PFSK-1 (cell line): ENCODE results near the gene TMEM181.

Experiments
- POLR2AphosphoS5 ChIP-seq: IDR thresholded peaks from 2 replicates; pipeline ENCODE4 v1.6.1; 2012; ENCODE audit warnings: low read depth, mild to moderate bottlenecking, control low read depth, low read length, moderate library complexity
- SIN3A ChIP-seq: IDR thresholded peaks from 2 replicates; pipeline ENCODE4 v1.6.1; 2012; ENCODE audit warnings: mild to moderate bottlenecking, low read length, moderate library complexity, borderline replicate concordance; ENCODE audit not compliant: insufficient read depth
- TAF1 ChIP-seq: IDR thresholded peaks from 2 replicates; pipeline ENCODE4 v1.6.1; 2012; ENCODE audit warnings: low read length, control low read depth, borderline replicate concordance; ENCODE audit not compliant: insufficient read depth
- TF ChIP-seq, protein P1 (sequence below), 2 experiments: IDR thresholded peaks; 2 replicates each; pipeline versions ENCODE4 v1.6.1 to v1.8.0; 2011 to 2012; ENCODE audit warnings: low read depth in 2 of 2, low read length in 2 of 2, control low read depth in 1 of 2, inconsistent platforms in 1 of 2, mild to moderate bottlenecking in 1 of 2, moderate library complexity in 1 of 2; ENCODE audit not compliant: insufficient read depth in 1 of 2

DNA sequence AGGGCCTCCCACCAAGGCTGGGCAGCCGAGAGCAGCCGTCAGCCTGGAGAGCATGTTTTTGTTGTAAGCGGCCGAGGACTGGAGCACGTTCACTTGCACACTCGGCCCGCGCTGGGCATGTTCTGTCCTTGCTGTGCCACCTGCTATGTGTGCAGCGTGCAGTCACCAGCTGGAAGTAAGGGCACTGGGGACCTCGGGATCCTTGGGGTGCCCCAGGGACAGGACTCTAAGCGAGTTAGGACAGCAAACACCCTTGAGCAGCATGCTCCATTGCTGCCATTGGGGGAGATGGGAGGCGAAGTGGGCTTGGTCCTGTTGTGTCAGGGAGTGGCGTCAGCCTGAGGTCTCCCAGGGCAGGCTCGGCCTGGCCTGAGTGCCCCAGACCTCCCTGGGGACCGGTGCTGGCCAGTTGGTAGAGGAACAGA lies 66.0 kb downstream of the TMEM181 start:
- no peak for TF ChIP-seq POLR2AphosphoS5
- TF ChIP-seq TAF1 = no peak
- TF ChIP-seq, protein P1, sequence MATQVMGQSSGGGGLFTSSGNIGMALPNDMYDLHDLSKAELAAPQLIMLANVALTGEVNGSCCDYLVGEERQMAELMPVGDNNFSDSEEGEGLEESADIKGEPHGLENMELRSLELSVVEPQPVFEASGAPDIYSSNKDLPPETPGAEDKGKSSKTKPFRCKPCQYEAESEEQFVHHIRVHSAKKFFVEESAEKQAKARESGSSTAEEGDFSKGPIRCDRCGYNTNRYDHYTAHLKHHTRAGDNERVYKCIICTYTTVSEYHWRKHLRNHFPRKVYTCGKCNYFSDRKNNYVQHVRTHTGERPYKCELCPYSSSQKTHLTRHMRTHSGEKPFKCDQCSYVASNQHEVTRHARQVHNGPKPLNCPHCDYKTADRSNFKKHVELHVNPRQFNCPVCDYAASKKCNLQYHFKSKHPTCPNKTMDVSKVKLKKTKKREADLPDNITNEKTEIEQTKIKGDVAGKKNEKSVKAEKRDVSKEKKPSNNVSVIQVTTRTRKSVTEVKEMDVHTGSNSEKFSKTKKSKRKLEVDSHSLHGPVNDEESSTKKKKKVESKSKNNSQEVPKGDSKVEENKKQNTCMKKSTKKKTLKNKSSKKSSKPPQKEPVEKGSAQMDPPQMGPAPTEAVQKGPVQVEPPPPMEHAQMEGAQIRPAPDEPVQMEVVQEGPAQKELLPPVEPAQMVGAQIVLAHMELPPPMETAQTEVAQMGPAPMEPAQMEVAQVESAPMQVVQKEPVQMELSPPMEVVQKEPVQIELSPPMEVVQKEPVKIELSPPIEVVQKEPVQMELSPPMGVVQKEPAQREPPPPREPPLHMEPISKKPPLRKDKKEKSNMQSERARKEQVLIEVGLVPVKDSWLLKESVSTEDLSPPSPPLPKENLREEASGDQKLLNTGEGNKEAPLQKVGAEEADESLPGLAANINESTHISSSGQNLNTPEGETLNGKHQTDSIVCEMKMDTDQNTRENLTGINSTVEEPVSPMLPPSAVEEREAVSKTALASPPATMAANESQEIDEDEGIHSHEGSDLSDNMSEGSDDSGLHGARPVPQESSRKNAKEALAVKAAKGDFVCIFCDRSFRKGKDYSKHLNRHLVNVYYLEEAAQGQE (IDR thresholded peaks at IDR 0.05; ENCODE audit: insufficient read depth in 1 of 2, low read depth in 2 of 2, low read length in 2 of 2) = no peak
- no peak for TF ChIP-seq SIN3A
